Keratinocyte (primary cell): ENCODE results near the gene KIF27. TPM values are rescaled to one million over a fixed set of nuclear protein-coding genes. Genes with fewer than 3 reads are reported as not detected.

Source experiments
- DNase-seq: peaks from one replicate; pipeline ENCODE4 v3.0.0-alpha.2; 2011; ENCODE audit warnings: low read depth, missing footprints, low spot score
- FAIRE-seq: peaks from 2 replicates; lab custom pipeline; 2011; peaks lifted over from hg19 to GRCh38; lab: Jason Lieb, UNC
- H2AFZ ChIP-seq: 2 replicates; pipeline ENCODE4 v1.6.0; 2012; ENCODE audit warnings: low read length, control low read depth, inconsistent platforms; ENCODE audit not compliant: control insufficient read depth
- H3K27ac ChIP-seq: 2 replicates; pipeline ENCODE4 v1.5.1; 2011; ENCODE audit warnings: low read length; ENCODE audit not compliant: control insufficient read depth, insufficient read depth
- H3K27me3 ChIP-seq: 3 replicates; pipeline ENCODE4 v1.6.0; 2011; ENCODE audit warnings: low read length; ENCODE audit not compliant: control insufficient read depth, insufficient read depth; ENCODE audit errors: extremely low read depth
- H3K36me3 ChIP-seq, 2 experiments: 2 replicates in 1 of 2; 3 replicates in 1 of 2; pipeline ENCODE4 v1.5.1; 2011; ENCODE audit warnings: low read length in 2 of 2, mild to moderate bottlenecking in 1 of 2; ENCODE audit not compliant: control insufficient read depth in 2 of 2, insufficient read depth in 2 of 2; ENCODE audit errors: extremely low read depth in 1 of 2
- H3K4me1 ChIP-seq: 3 replicates; pipeline ENCODE4 v1.5.1; 2011; ENCODE audit warnings: low read length; ENCODE audit not compliant: control insufficient read depth, insufficient read depth; ENCODE audit errors: extremely low read depth
- H3K4me2 ChIP-seq: 3 replicates; pipeline ENCODE4 v1.6.0; 2011; ENCODE audit warnings: low read depth, low read length; ENCODE audit not compliant: control insufficient read depth, insufficient read depth; ENCODE audit errors: extremely low read depth
- H3K4me3 ChIP-seq, 3 experiments: fragments of 200-600 bp in 1 of 3; sonication (generic) in 1 of 3; 2 replicates in 2 of 3; 3 replicates in 1 of 3; pipeline ENCODE4 v1.5.1; 2011 to 2016; ENCODE audit warnings: low read length in 3 of 3, mild to moderate bottlenecking in 3 of 3, control low read depth in 2 of 3, inconsistent platforms in 1 of 3, low read depth in 1 of 3, mixed read lengths in 1 of 3, mixed run types in 1 of 3, moderate library complexity in 1 of 3; ENCODE audit not compliant: control insufficient read depth in 2 of 3, insufficient read depth in 2 of 3; ENCODE audit errors: extremely low read depth in 1 of 3
- H3K79me2 ChIP-seq: 2 replicates; pipeline ENCODE4 v1.6.0; 2012; ENCODE audit warnings: low read length; ENCODE audit not compliant: control insufficient read depth, insufficient read depth
- H3K9ac ChIP-seq: 3 replicates; pipeline ENCODE4 v1.6.0; 2011; ENCODE audit warnings: low read length; ENCODE audit not compliant: control insufficient read depth, insufficient read depth; ENCODE audit errors: extremely low read depth
- H3K9me1 ChIP-seq: 3 replicates; pipeline ENCODE4 v1.6.0; 2011; ENCODE audit warnings: low read length; ENCODE audit not compliant: control insufficient read depth, insufficient read depth; ENCODE audit errors: extremely low read depth
- H3K9me3 ChIP-seq: 2 replicates; pipeline ENCODE4 v1.5.1; 2012; ENCODE audit warnings: low read depth, low read length; ENCODE audit not compliant: control insufficient read depth
- H4K20me1 ChIP-seq: 3 replicates; pipeline ENCODE4 v1.6.0; 2011; ENCODE audit warnings: low read length; ENCODE audit not compliant: control insufficient read depth, insufficient read depth; ENCODE audit errors: extremely low read depth
- CTCF ChIP-seq, 3 experiments: IDR thresholded peaks in 1 of 3; conservative IDR thresholded peaks in 1 of 3; optimal IDR thresholded peaks in 1 of 3; 2 replicates in 2 of 3; 3 replicates in 1 of 3; pipeline versions ENCODE3 to v1.5.1; 2011; ENCODE audit warnings: low read length in 3 of 3, mild to moderate bottlenecking in 3 of 3, moderate library complexity in 2 of 3, control low read depth in 1 of 3, inconsistent platforms in 1 of 3; ENCODE audit not compliant: insufficient read depth in 2 of 3; ENCODE audit errors: extremely low read depth in 1 of 3
- EZH2 ChIP-seq: IDR thresholded peaks from one replicate; pipeline ENCODE4 v1.6.1; 2012; ENCODE audit warnings: inconsistent platforms, mild to moderate bottlenecking, low read length, moderate library complexity
- dilution Hi-C: fragments of 300-500 bp; cut with MboI; formaldehyde crosslinking; loops from one replicate; pipeline ENCODE4 v1.7.0; 2020; ENCODE audit warnings: low sequenced_read_pairs; ENCODE audit not compliant: extremely low pct_ligation_motif_present
- polyA plus RNA-seq, 5 experiments: library from polyadenylated mRNA; depleted of rRNA in 3 of 5; stranded (reverse) in 3 of 5; stranded (forward) in 1 of 5; unstranded in 1 of 5; fragments of >200 nt; gene quantifications; 1 replicate in 1 of 5; 2 replicates in 3 of 5; 3 replicates in 1 of 5; pipeline versions ENCODE4 v1.2.1 to v1.2.3, GENCODE V29; 2011 to 2012; ENCODE audit warnings: missing spikeins in 2 of 5, low read depth in 1 of 5, low replicate concordance in 1 of 5

Gene KIF27
- polyA plus RNA-seq, 1 donor (not counting 4 experiments of a cell fraction or from before 2014, with no cell fraction given), result 2.2 TPM

DNA sequence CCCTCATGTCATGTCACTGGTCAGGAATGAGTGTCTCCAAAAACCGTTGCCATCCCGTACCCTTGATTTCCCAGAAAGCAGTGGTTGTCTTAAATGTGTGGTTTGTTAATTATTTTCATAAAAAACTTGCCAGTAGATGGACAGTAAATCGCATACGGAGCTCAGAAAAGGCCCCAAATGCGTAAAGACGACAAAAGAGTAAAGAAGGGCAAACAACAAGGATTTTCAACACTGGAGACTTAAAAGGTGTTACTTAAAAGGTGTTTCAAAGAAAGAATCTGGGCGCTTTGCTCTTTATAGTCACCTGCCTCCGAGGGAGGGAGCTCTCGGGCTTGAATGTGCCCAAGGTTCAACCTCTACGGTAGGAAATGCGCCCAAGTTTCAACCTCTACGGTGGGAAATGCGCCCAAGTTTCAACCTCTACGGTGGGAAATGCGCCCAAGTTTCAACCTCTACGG lies 734 bp downstream of the KIF27 start:
- Histone ChIP-seq H3K4me1 (no peaks in the 10 kb centered on the region), H3K27me3 (no peaks in the 10 kb centered on the region), H3K9ac (peak overlapping the region; percentile 70), H2AFZ (peak overlapping the region; percentile 43), H3K79me2 (peaks cover 2% of the 10 kb centered on the region), H3K4me2 (peak overlapping the region; percentile 95), H3K9me1 (no peaks in the 10 kb centered on the region), H3K4me3 (peak overlapping the region; percentile 53 to 72 (median 64)), H3K36me3 (no peaks in the 10 kb centered on the region), H3K9me3 (no peaks in the 10 kb centered on the region), H4K20me1 (no peaks in the 10 kb centered on the region), H3K27ac (peak overlapping the region; percentile 80)
- FAIRE-seq (peak; percentile 20), DNase-seq (no peak)
- dilution Hi-C loops, result no loop called here
- TF ChIP-seq CTCF (optimal IDR thresholded peaks at IDR 0.05 in 1 of 3, IDR thresholded peaks at IDR 0.05 in 1 of 3, conservative IDR thresholded peaks at IDR 0.05 in 1 of 3; ENCODE audit: extremely low read depth in 1 of 3, insufficient read depth in 2 of 3, low read length in 3 of 3) (peak; percentile 27 to 60 (median 35)), EZH2 (no peak)

DNA sequence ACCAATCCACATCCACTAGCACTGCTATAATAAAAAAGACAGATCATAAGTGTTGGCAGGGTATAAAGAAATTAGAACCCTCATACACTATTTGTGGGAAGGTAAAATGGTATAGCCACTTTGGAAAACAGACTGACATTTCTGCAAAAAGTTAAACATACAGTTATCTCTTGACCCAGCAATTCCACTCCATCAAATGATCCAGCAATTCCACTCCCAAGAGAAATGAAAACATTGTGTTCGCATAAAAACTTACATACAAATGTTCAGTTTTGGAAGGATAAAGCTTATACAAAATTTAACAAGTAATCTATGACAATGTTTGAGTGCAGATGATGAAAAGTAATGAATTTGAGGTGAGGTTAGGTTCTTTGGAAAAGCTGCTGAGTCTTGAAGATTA lies 2.1 kb downstream of the KIF27 start:
- no peak overlapping the region for H2AFZ ChIP-seq
- no peaks in the 10 kb centered on the region for H3K4me1 ChIP-seq
- no peak overlapping the region for H3K4me2 ChIP-seq
- H4K20me1 ChIP-seq, result no peaks in the 10 kb centered on the region
- dilution Hi-C loops, result no loop called here
- H3K36me3 ChIP-seq, result no peaks in the 10 kb centered on the region
- no peak for FAIRE-seq
- H3K9me3 ChIP-seq, result no peaks in the 10 kb centered on the region
- H3K9me1 ChIP-seq, result no peaks in the 10 kb centered on the region
- no peak overlapping the region for H3K4me3 ChIP-seq
- no peak for DNase-seq
- no peak overlapping the region for H3K9ac ChIP-seq
- H3K27ac ChIP-seq, result no peak overlapping the region
- no peaks in the 10 kb centered on the region for H3K27me3 ChIP-seq
- TF ChIP-seq CTCF (optimal IDR thresholded peaks at IDR 0.05 in 1 of 3, IDR thresholded peaks at IDR 0.05 in 1 of 3, conservative IDR thresholded peaks at IDR 0.05 in 1 of 3; ENCODE audit: extremely low read depth in 1 of 3, insufficient read depth in 2 of 3, low read length in 3 of 3) (no peak), EZH2 (no peak)
- H3K79me2 ChIP-seq, result peaks cover 2% of the 10 kb centered on the region
